ENCODE measurements around the gene AKT1S1.

- TF ChIP-seq CTCF (IDR thresholded peaks at IDR 0.05; ENCODE audit: insufficient read depth, low read depth, low read length) = no peak
- no peak for TF ChIP-seq EZH2 (IDR thresholded peaks at IDR 0.05; ENCODE audit: insufficient read depth, low read length)
Observed at GRCh38 chr19:49870309-49870901, 6.8 kb downstream of the AKT1S1 start.
